Loucy (cell line): ENCODE measurements around the gene ARHGAP27.

ENCODE experiments used
- H2AFZ ChIP-seq: fragments of 200-600 bp; sonication (generic); 2 replicates; pipeline ENCODE4 v1.6.0; 2016; ENCODE audit warnings: antibody characterized with exemption, mild to moderate bottlenecking, low read length, moderate library complexity
- H3F3A ChIP-seq: fragments of 200-600 bp; 2 replicates; pipeline ENCODE4 v1.6.0; 2016; ENCODE audit warnings: antibody characterized with exemption, low read depth, mild to moderate bottlenecking
- H3K27me3 ChIP-seq: fragments of 200-600 bp; sonication (generic); 2 replicates; pipeline ENCODE4 v1.6.1; 2014; ENCODE audit warnings: low read length, mild to moderate bottlenecking; ENCODE audit not compliant: insufficient read depth, poor library complexity, severe bottlenecking
- H3K36me3 ChIP-seq: fragments of 200-600 bp; sonication (generic); 2 replicates; pipeline ENCODE4 v1.6.1; 2016; ENCODE audit warnings: low read length; ENCODE audit not compliant: insufficient read depth
- H3K4me1 ChIP-seq: fragments of 200-600 bp; sonication (generic); 2 replicates; pipeline ENCODE4 v1.5.1; 2014; ENCODE audit warnings: low read length, mild to moderate bottlenecking; ENCODE audit not compliant: insufficient read depth, poor library complexity, severe bottlenecking
- H3K4me2 ChIP-seq: fragments of 200-600 bp; sonication (generic); 2 replicates; pipeline ENCODE4 v1.6.0; 2014; ENCODE audit warnings: antibody characterized with exemption, low read length, low read depth, mild to moderate bottlenecking; ENCODE audit not compliant: poor library complexity, severe bottlenecking
- H3K4me3 ChIP-seq: fragments of 200-600 bp; sonication (generic); 2 replicates; pipeline ENCODE4 v1.5.1; 2014; ENCODE audit warnings: low read length, mild to moderate bottlenecking, mixed read lengths; ENCODE audit not compliant: poor library complexity, severe bottlenecking
- H3K79me2 ChIP-seq: fragments of 200-600 bp; sonication (generic); 2 replicates; pipeline ENCODE4 v1.6.1; 2014; ENCODE audit warnings: low read length; ENCODE audit not compliant: insufficient read depth
- H3K9ac ChIP-seq: fragments of 200-600 bp; sonication (generic); 2 replicates; pipeline ENCODE4 v1.6.0; 2014; ENCODE audit warnings: mild to moderate bottlenecking, low read depth, low read length, moderate library complexity; ENCODE audit not compliant: poor library complexity, severe bottlenecking
- H3K9me2 ChIP-seq: fragments of 200-600 bp; sonication (generic); replicated peaks from 2 replicates; pipeline ENCODE4 v1.6.1; 2016; ENCODE audit warnings: low read depth, low read length, mixed read lengths
- H3K9me3 ChIP-seq: fragments of 200-600 bp; sonication (generic); 2 replicates; pipeline ENCODE4 v1.6.1; 2014; ENCODE audit warnings: mild to moderate bottlenecking, antibody characterized with exemption, low read length, low read depth; ENCODE audit not compliant: insufficient read depth
- H4K20me1 ChIP-seq: fragments of 200-600 bp; sonication (generic); 2 replicates; pipeline ENCODE4 v1.6.0; 2014; ENCODE audit warnings: antibody characterized with exemption, low read length, mild to moderate bottlenecking; ENCODE audit not compliant: insufficient read depth, poor library complexity, severe bottlenecking
- EZH2phosphoT487 ChIP-seq: fragments of 200-600 bp; IDR thresholded peaks from 2 replicates; pipeline ENCODE4 v1.6.1; 2018; ENCODE audit warnings: antibody characterized with exemption, mild to moderate bottlenecking, moderate library complexity, borderline replicate concordance
- TF ChIP-seq, protein P1 (sequence below): fragments of 200-600 bp; sonication (generic); conservative IDR thresholded peaks from 2 replicates; pipeline ENCODE4 v1.5.1; 2014; ENCODE audit warnings: mild to moderate bottlenecking, antibody characterized with exemption, low read length

Gene ARHGAP27

DNA sequence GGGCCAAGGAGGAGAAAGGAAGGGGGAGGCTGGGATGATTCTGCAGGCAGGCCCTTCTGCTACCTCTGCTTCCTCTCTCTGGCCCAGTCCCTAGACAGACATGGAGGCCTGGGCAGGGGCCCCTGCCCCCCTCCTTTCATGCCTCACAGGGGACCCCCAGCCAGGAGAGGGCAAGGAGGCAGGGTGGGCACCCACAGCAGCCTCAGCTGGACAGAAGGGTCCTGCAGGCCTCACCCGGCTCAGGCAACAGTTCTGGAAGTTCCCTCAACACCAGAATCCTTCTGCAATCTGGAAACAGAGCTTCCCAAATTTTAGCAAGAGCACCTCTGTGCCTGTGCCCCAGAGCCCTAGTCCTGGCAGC is 8.7 kb downstream of the ARHGAP27 start:
- Histone ChIP-seq H4K20me1 (no peaks in the 10 kb centered on the region), H3K4me2 (no peak overlapping the region), H3K9ac (no peak overlapping the region)

DNA sequence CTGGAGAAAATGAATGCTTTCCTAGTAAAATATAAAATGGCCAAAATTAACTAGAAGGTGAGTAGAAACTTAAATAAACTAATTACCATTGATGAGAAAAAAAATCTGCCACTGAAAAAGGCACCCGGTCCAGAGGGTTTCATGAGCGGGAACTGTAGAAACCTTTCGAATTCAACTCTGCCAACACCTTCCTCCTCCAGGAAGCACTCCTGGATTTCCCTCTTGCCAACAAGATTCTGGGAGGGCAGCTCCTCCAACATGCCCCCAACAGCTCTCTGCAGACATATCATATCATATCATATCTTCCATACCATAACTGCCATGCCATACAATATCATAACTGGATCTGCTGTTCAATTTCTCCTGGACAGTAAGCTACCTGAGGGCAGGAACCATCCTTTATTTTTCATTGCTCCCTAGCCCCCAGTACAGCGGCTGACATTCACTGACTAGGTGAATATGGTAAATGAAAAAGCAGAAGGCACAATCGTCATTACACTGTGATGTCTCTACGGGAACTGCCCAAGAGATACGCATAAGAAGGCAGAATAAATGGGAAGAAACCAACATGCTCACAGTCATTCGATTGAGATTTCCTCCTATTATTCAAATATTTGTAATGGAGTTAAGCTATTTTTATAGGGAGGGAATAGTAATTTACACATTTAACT is 9.2 kb downstream of the ARHGAP27 start:
- Histone ChIP-seq H3K4me1 (peaks cover 5% of the 10 kb centered on the region), H3K36me3 (no peaks in the 10 kb centered on the region), H3K79me2 (peaks cover 28% of the 10 kb centered on the region; the same call in 1 of the 2 replicates), H3K27me3 (no peaks in the 10 kb centered on the region), H3K4me3 (no peak overlapping the region), H3F3A (peaks cover 1% of the 10 kb centered on the region; the same call in 1 of the 2 replicates), H3K9me3 (no peaks in the 10 kb centered on the region), H4K20me1 (no peaks in the 10 kb centered on the region), H3K4me2 (no peak overlapping the region), H3K9ac (no peak overlapping the region), H3K9me2 (no peaks in the 10 kb centered on the region), H2AFZ (no peak overlapping the region)
- no peak for TF ChIP-seq EZH2phosphoT487
- TF ChIP-seq, protein P1, sequence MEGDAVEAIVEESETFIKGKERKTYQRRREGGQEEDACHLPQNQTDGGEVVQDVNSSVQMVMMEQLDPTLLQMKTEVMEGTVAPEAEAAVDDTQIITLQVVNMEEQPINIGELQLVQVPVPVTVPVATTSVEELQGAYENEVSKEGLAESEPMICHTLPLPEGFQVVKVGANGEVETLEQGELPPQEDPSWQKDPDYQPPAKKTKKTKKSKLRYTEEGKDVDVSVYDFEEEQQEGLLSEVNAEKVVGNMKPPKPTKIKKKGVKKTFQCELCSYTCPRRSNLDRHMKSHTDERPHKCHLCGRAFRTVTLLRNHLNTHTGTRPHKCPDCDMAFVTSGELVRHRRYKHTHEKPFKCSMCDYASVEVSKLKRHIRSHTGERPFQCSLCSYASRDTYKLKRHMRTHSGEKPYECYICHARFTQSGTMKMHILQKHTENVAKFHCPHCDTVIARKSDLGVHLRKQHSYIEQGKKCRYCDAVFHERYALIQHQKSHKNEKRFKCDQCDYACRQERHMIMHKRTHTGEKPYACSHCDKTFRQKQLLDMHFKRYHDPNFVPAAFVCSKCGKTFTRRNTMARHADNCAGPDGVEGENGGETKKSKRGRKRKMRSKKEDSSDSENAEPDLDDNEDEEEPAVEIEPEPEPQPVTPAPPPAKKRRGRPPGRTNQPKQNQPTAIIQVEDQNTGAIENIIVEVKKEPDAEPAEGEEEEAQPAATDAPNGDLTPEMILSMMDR, result no peak

More for the DNA sequence above, 8.7 kb downstream of the ARHGAP27 start:
- H3F3A ChIP-seq, result peaks cover 6% of the 10 kb centered on the region
- H3K9me2 ChIP-seq, result no peaks in the 10 kb centered on the region
- H3K79me2 ChIP-seq, result peaks cover 22% of the 10 kb centered on the region; the same call in 1 of the 2 replicates
- H2AFZ ChIP-seq, result no peak overlapping the region
- no peaks in the 10 kb centered on the region for H3K27me3 ChIP-seq
- no peak for TF ChIP-seq EZH2phosphoT487
- TF ChIP-seq, protein P1, result no peak
- H3K9me3 ChIP-seq, result no peaks in the 10 kb centered on the region
- no peak overlapping the region for H3K4me3 ChIP-seq
- H3K4me1 ChIP-seq, result peaks cover 5% of the 10 kb centered on the region
- no peaks in the 10 kb centered on the region for H3K36me3 ChIP-seq

DNA sequence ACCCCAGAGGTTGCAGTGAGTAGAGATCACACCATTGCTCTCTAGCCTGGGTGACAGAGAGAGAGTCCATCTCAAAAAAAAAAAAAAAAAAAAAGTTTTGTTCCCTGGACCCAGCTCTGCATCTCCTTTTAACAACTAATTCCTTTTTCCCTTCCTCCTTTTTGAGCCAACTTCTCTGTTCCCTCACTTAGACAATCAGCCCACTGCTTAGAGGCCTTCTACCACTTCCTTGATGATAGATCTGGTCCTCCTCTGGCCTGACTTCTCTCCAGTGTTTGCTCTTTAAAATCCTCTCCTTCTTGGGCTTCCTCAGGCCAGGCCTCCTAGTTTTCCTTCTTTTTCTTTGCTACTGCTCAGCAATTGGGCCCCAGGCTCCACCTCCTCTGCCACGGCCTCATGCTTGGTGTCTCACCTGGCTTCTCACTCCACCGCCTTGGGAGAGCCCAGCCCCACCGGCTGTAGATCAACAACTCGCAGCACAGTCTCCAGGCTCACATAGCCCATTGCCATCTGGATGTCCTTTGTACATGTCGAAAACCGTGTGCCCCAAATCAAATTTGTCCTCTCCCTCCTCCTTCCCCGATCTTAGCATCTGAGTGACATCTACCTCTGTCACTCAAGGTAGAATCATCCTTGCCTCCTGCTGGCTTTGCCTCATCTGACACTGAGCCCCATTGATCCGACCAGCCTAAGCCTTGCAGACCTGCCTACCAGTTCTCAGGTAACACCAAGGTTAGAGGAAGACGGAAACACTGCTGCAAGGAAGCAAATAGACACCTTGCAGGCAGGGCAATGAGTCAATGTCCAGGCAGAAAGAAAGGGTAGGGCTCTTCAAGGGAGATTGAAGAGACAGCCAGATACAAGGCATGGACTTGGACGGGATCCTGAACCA is 17.4 kb downstream of the ARHGAP27 start:
- no peaks in the 10 kb centered on the region for H3K27me3 ChIP-seq
- H3K9me2 ChIP-seq, result no peaks in the 10 kb centered on the region
- no peaks in the 10 kb centered on the region for H4K20me1 ChIP-seq
- H3F3A ChIP-seq, result no peaks in the 10 kb centered on the region
- H3K4me2 ChIP-seq, result no peak overlapping the region
- no peaks in the 10 kb centered on the region for H3K9me3 ChIP-seq
- no peak overlapping the region for H3K9ac ChIP-seq
- H3K36me3 ChIP-seq, result no peaks in the 10 kb centered on the region
- H2AFZ ChIP-seq, result no peak overlapping the region
- H3K79me2 ChIP-seq, result peaks cover 18% of the 10 kb centered on the region; the same call in 1 of the 2 replicates
- no peak overlapping the region for H3K4me3 ChIP-seq
- H3K4me1 ChIP-seq, result peaks cover 23% of the 10 kb centered on the region
- no peak for TF ChIP-seq EZH2phosphoT487
- TF ChIP-seq, protein P1, result no peak
